Endodermal cell (in vitro differentiated cells): ENCODE results near the gene PHIP. TPM values are rescaled to one million over a fixed set of nuclear protein-coding genes. Genes with fewer than 3 reads are reported as not detected.

Source experiments
- DNase-seq: peaks from one replicate; pipeline ENCODE4 v3.0.0-alpha.2; 2017
- H3K27ac ChIP-seq: 2 replicates; pipeline ENCODE4 v1.5.1; 2013; ENCODE audit warnings: mild to moderate bottlenecking, low read depth, low read length, moderate library complexity
- H3K27me3 ChIP-seq: 2 replicates; pipeline ENCODE4 v1.6.1; 2013; ENCODE audit warnings: mild to moderate bottlenecking, low read length, moderate library complexity; ENCODE audit not compliant: insufficient read depth, control insufficient read depth, poor library complexity, severe bottlenecking
- H3K36me3 ChIP-seq: 2 replicates; pipeline ENCODE4 v1.7.0; 2013; ENCODE audit warnings: mild to moderate bottlenecking, low read length, moderate library complexity; ENCODE audit not compliant: control insufficient read depth, insufficient read depth
- H3K4me1 ChIP-seq: one replicate; pipeline ENCODE4 v1.7.0; 2013; ENCODE audit warnings: low read length; ENCODE audit not compliant: control insufficient read depth, insufficient read depth
- H3K4me3 ChIP-seq: 2 replicates; pipeline ENCODE4 v1.5.1; 2013; ENCODE audit warnings: mild to moderate bottlenecking, low read length, moderate library complexity
- H3K9ac ChIP-seq: 2 replicates; pipeline ENCODE4 v1.6.1; 2013; ENCODE audit warnings: mild to moderate bottlenecking, low read length, moderate library complexity; ENCODE audit not compliant: poor library complexity, severe bottlenecking; ENCODE audit errors: extremely low read depth
- H3K9me3 ChIP-seq: 2 replicates; pipeline ENCODE4 v1.6.1; 2013; ENCODE audit warnings: mild to moderate bottlenecking, low read length, moderate library complexity; ENCODE audit not compliant: control insufficient read depth
- H3K27ac Mint-ChIP-seq: 2 replicates; pipeline ENCODE4 v1.8.0; 2020; ENCODE audit warnings: mixed read lengths
- H3K27me3 Mint-ChIP-seq: 2 replicates; pipeline ENCODE4 v1.8.0; 2021; ENCODE audit warnings: mild to moderate bottlenecking, mixed read lengths; ENCODE audit not compliant: insufficient read depth
- H3K36me3 Mint-ChIP-seq: 2 replicates; pipeline ENCODE4 v1.8.0; 2020; ENCODE audit warnings: low read depth, mixed read lengths
- H3K4me1 Mint-ChIP-seq: 2 replicates; pipeline ENCODE4 v1.8.0; 2020; ENCODE audit warnings: mixed read lengths
- H3K4me3 Mint-ChIP-seq: 2 replicates; pipeline ENCODE4 v1.8.0; 2020; ENCODE audit warnings: mild to moderate bottlenecking, moderate library complexity, mixed read lengths
- H3K9me3 Mint-ChIP-seq: 2 replicates; pipeline ENCODE4 v1.8.0; 2020; ENCODE audit warnings: mild to moderate bottlenecking, mixed read lengths
- CTCF ChIP-seq: fragments of 200-600 bp; sonication (generic); conservative IDR thresholded peaks from 2 replicates; pipeline ENCODE4 v1.5.0; 2021; ENCODE audit warnings: antibody characterized with exemption, mild to moderate bottlenecking
- WGBS, 2 experiments: methylation state at CpG; one replicate each; pipeline versions ENCODE4 v1.1.5 to v1.1.7; 2013; ENCODE audit warnings: missing lambda C conversion rate in 2 of 2, mixed read lengths in 1 of 2; ENCODE audit not compliant: insufficient coverage in 1 of 2, insufficient read length in 1 of 2; 5-methylcytosine and 5-hydroxymethylcytosine counted together
- long read RNA-seq, 4 experiments: library from polyadenylated mRNA in 2 of 4; library from RNA in 1 of 4; library from capped mRNA in 1 of 4; stranded (forward) in 3 of 4; unstranded in 1 of 4; transcript quantifications; one replicate each; pipeline ENCODE4 v2.0.0, GENCODE V29; 2020 to 2021; ENCODE audit warnings: inconsistent platforms in 1 of 4
- polyA plus RNA-seq, 2 experiments: library from polyadenylated mRNA; stranded (reverse); fragments of 50-300 nt; gene quantifications; one replicate each; pipeline ENCODE4 v1.2.3, GENCODE V29; 2013
- total RNA-seq, 2 donors: library from RNA; stranded (reverse); fragmentation: NEBNext Ultra II Directional in 1 of 2; extraction: Animal tissue kit (Norgen Biotek cat#: 25700) in 1 of 2; gene quantifications; 2 replicates in 1 of 2; 3 replicates in 1 of 2; pipeline ENCODE4 v1.2.1, GENCODE V29; 2021

Gene PHIP
- total RNA-seq = 10 to 100 TPM; 49.8 to 59.7 TPM
- polyA plus RNA-seq (2013, experiment 1 of 2) = 38.1 TPM
- 38.4 TPM for polyA plus RNA-seq (2013, experiment 2 of 2)
- long read RNA-seq, experiment 1, partial matches to known transcripts = 0 of 17 reads
- long read RNA-seq, experiment 1, other reads (novel, unspliced or antisense) = 17 of 17 reads
- long read RNA-seq, experiment 2, full-length matches to known transcripts = 29 of 97 reads
- long read RNA-seq, experiment 2, partial matches to known transcripts = 29 of 97 reads
- long read RNA-seq, experiment 2, other reads (novel, unspliced or antisense) = 39 of 97 reads
- long read RNA-seq, experiment 3, full-length matches to known transcripts = 1 of 545 reads
- long read RNA-seq, experiment 3, partial matches to known transcripts = 451 of 545 reads
- long read RNA-seq, experiment 3, other reads (novel, unspliced or antisense) = 93 of 545 reads
- long read RNA-seq, experiment 4, partial matches to known transcripts = 33 of 42 reads
- long read RNA-seq, experiment 4, other reads (novel, unspliced or antisense) = 9 of 42 reads

- Histone ChIP-seq H3K9me3 (no peaks in the 10 kb centered on the region), H3K4me3 (peak within 1 kb of the TSS; percentile 99), H3K4me1 (peaks cover 4% of the 10 kb centered on the region), H3K27ac (peak within 1 kb of the TSS; percentile 98), H3K9ac (peak within 1 kb of the TSS; percentile 88), H3K36me3 (no peaks in the 10 kb centered on the region), H3K27me3 (no peaks in the 10 kb centered on the region)
- TF ChIP-seq CTCF = no peak
- H3K27ac Mint-ChIP-seq = peak within 1 kb of the TSS; percentile 98
- peak within 1 kb of the TSS; percentile 88 for H3K4me3 Mint-ChIP-seq
- H3K4me1 Mint-ChIP-seq = peaks cover 39% of the 10 kb centered on the region
- 0% methylated on average over 42 to 73 of the region's 73 CpGs for WGBS, 2 experiments
- H3K9me3 Mint-ChIP-seq = no peaks in the 10 kb centered on the region
- H3K36me3 Mint-ChIP-seq = no peaks in the 10 kb centered on the region
- DNase-seq = peak; percentile 96
- no peaks in the 10 kb centered on the region for H3K27me3 Mint-ChIP-seq
These were observed at the start of gene PHIP for GRCh38 chr6:79078075-79078969. Gene PHIP (minus strand): TSS chr6:79078254. CDS start chr6:79078068, 186 bp downstream.

DNA sequence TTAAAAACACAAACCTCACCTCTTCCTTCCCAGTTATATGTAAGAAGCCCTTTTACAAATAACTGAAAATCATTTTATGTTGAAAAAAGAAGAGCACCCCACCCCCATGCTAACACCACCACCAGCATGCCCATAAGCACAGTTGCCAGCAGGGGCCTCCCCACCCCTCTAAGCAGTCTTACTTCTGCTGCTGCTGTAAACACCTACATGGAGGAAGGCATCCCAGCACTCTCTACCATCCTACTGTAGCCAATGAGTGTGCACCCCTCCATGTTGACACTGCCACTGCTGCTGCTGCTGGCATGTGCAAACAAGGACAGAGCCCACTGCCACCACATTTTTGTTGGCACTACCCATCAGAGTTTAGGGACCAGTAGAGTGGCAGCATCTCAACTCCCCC, 49.6 kb upstream of the PHIP start:
- peak; percentile 76 for TF ChIP-seq CTCF
- no peaks in the 10 kb centered on the region for H3K27me3 ChIP-seq
- H3K36me3 ChIP-seq = no peaks in the 10 kb centered on the region
- H3K4me1 Mint-ChIP-seq = peaks cover 2% of the 10 kb centered on the region
- no peak overlapping the region for H3K4me3 ChIP-seq
- H3K4me3 Mint-ChIP-seq = no peak overlapping the region
- H3K36me3 Mint-ChIP-seq = no peaks in the 10 kb centered on the region
- DNase-seq = peak; percentile 74
- H3K9ac ChIP-seq = no peak overlapping the region
- H3K27ac Mint-ChIP-seq = no peak overlapping the region
- no peaks in the 10 kb centered on the region for H3K4me1 ChIP-seq
- H3K27me3 Mint-ChIP-seq = no peaks in the 10 kb centered on the region
- H3K27ac ChIP-seq = no peak overlapping the region
- no peaks in the 10 kb centered on the region for H3K9me3 ChIP-seq
- H3K9me3 Mint-ChIP-seq = peaks cover 8% of the 10 kb centered on the region

DNA sequence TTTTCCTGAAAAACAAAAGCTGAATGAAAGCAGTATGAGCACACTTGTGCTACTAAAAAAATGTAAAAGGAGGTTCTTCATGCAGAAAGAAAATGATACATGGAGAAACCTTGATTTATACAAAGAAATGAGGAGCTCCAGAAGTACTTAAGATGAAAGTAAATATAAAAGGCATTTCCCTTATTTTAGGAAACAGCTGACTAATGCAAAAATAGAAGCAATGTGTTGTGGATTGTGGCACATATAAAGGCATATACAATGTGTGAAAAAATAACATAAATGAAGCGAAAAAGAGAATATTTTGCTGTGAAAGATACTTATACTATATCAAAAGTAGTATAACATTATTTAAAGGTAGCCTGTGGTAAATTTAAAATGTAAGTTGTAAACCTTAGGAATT, 41.2 kb upstream of the PHIP start:
- Histone ChIP-seq H3K27ac (no peak overlapping the region), H3K27me3 (no peaks in the 10 kb centered on the region), H3K9ac (no peak overlapping the region), H3K36me3 (no peaks in the 10 kb centered on the region), H3K4me1 (no peaks in the 10 kb centered on the region), H3K9me3 (no peaks in the 10 kb centered on the region), H3K4me3 (no peak overlapping the region)
- DNase-seq = no peak
- WGBS, 2 experiments = no CpG with 5 or more reads among the region's 1 CpG
- Mint-ChIP-seq H3K9me3 (no peaks in the 10 kb centered on the region), H3K36me3 (no peaks in the 10 kb centered on the region), H3K27me3 (no peaks in the 10 kb centered on the region), H3K4me1 (peaks cover 7% of the 10 kb centered on the region), H3K27ac (no peak overlapping the region), H3K4me3 (no peak overlapping the region)
- no peak for TF ChIP-seq CTCF
